Fibroblast of mammary gland (primary cell): Measurements from ENCODE around the gene CYBB.

Experiments
- DNase-seq: peaks from one replicate; pipeline ENCODE4 v3.0.0-alpha.2; 2010; ENCODE audit warnings: low read depth
- H3K4me3 ChIP-seq: 2 replicates; pipeline ENCODE4 v1.5.1; 2011; ENCODE audit warnings: low read depth, mild to moderate bottlenecking, low read length, moderate library complexity; ENCODE audit not compliant: control insufficient read depth
- TF ChIP-seq, protein P1 (sequence below): conservative IDR thresholded peaks from 2 replicates; pipeline ENCODE4 v1.5.1; 2011; ENCODE audit warnings: low read depth, low read length, inconsistent platforms; ENCODE audit not compliant: control insufficient read depth, insufficient read depth

CYBB gene

DNA sequence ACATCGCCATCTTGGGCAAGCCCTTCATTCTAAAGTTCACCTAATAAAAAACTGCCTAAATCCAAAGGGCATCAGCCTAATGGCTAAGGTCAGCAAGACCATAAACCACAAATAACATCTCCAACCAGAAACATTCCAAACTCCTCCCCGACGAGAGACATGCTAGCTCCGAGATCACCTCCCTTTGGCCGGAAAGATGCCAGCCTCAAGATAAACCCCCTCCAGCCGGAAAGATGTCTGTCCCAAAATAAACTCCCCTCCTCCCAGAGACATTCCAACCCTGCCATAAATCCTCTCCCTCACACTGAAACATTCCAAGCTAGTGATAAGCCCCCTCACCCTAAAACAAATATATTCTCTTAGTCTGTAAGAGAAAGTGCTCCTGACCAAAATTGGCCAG is 80.9 kb downstream of the CYBB start:
- no peak for DNase-seq
- no peak overlapping the region for H3K4me3 ChIP-seq
- TF ChIP-seq, protein P1, sequence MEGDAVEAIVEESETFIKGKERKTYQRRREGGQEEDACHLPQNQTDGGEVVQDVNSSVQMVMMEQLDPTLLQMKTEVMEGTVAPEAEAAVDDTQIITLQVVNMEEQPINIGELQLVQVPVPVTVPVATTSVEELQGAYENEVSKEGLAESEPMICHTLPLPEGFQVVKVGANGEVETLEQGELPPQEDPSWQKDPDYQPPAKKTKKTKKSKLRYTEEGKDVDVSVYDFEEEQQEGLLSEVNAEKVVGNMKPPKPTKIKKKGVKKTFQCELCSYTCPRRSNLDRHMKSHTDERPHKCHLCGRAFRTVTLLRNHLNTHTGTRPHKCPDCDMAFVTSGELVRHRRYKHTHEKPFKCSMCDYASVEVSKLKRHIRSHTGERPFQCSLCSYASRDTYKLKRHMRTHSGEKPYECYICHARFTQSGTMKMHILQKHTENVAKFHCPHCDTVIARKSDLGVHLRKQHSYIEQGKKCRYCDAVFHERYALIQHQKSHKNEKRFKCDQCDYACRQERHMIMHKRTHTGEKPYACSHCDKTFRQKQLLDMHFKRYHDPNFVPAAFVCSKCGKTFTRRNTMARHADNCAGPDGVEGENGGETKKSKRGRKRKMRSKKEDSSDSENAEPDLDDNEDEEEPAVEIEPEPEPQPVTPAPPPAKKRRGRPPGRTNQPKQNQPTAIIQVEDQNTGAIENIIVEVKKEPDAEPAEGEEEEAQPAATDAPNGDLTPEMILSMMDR, result no peak

DNA sequence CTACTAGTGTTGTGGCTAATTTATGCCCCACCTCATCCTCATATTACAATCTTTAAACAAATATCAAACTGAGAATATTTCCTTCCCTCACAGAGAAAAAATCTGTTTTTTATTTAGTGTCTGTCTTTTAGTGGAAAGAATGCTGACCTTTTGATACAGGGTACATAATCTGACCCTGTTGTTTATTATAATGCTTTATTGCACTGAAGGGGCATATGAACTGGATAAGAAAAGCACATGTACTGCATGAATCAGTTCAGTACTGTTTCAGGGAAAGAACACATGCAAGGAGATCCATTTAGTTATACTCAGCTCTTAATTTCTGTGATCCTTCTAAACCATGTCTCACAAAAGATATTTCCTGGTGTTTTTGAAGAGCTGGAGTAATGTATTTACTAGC is 83.0 kb downstream of the CYBB start:
- no peak for DNase-seq
- no peak overlapping the region for H3K4me3 ChIP-seq
- TF ChIP-seq, protein P1, result no peak
